Stimulated activated naive B cell treated with anti-CD40 and anti-IgM and Interleukin-4, amounts not matched to agents 10 μg/mL and 1 μg/mL and 100 μg/mL, for 72 hours (primary cell): Measurements from ENCODE around the gene SPRED3.

Experiments
- ATAC-seq, 2 donors: fragments of 150-1000 bp; cut with Tn5 transposase; replicated peaks; 2 replicates each; pipeline ENCODE4 v1.10.0; 2021; ENCODE audit warnings: moderate library complexity in 1 of 2
- DNase-seq: peaks from one replicate; pipeline ENCODE4 v3.0.0; 2021
- H3K27ac Mint-ChIP-seq: one replicate; pipeline ENCODE4 v1.8.0; 2022; ENCODE audit warnings: mild to moderate bottlenecking, mixed read lengths
- H3K27me3 Mint-ChIP-seq, 2 donors: one replicate each; pipeline ENCODE4 v1.8.0; 2022; ENCODE audit warnings: mixed read lengths in 2 of 2
- H3K36me3 Mint-ChIP-seq, 2 donors: one replicate each; pipeline ENCODE4 v1.8.0; 2022; ENCODE audit warnings: mixed read lengths in 2 of 2, mild to moderate bottlenecking in 1 of 2
- H3K4me1 Mint-ChIP-seq, 2 donors: one replicate each; pipeline ENCODE4 v1.8.0; 2022; ENCODE audit warnings: mixed read lengths in 2 of 2, mild to moderate bottlenecking in 1 of 2
- H3K4me3 Mint-ChIP-seq, 2 donors: one replicate each; pipeline ENCODE4 v1.8.0; 2022; ENCODE audit warnings: mild to moderate bottlenecking in 2 of 2, mixed read lengths in 2 of 2, moderate library complexity in 1 of 2
- H3K9me3 Mint-ChIP-seq, 2 donors: one replicate each; pipeline ENCODE4 v1.8.0; 2022; ENCODE audit warnings: mixed read lengths in 2 of 2, mild to moderate bottlenecking in 1 of 2

Gene SPRED3

DNA sequence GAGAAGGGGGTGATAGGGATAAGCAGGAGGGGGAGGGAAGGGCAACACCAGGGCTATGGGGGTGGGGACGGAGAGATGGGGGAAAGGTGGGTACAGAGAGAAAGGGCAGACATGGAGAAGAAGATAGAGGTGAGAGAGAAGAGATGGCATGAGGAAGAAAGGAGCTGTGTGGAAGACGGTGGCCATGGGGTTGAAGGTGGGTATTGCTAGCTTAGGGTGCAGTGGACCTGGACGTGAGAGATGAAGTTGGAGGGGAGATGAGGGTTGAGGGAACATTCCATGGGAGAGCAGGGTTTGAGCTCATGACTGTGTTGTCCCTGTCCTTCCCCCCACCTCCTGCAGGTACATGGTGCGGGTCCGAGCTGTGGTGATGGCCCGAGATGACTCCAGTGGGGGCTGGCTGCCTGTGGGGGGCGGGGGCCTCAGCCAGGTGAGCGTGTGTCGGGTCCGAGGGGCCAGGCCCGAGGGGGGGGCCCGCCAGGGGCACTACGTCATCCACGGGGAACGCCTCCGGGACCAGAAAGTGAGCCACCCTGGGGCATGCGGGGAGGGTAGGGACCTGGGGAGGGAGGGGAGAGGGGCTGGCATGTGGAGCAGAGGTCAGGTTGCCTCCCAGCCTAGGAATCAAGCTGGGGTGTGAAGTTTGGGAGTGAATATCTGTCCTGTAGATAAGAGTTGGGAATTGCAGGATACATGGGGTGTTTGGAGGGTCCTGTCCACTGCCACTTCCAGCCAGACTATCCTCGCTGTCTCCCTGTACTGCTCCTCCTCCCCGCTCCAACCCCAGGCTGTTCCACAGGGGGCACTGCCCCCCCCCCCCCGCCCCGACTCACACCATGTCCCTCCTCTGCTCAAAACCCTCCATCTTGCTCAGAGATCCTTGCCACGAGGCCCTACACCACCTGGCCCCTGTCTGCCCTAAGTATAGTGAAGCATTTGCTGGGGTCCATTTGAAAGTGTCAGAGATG is 1.7 kb downstream of the SPRED3 start:
- peaks cover 15 to 47% of the 10 kb centered on the region in 2 donors for H3K4me1 Mint-ChIP-seq
- H3K36me3 Mint-ChIP-seq, result peaks cover 5 to 10% of the 10 kb centered on the region in 2 donors
- ATAC-seq (no peak), DNase-seq (no peak)
- H3K27ac Mint-ChIP-seq, result no peak overlapping the region
- no peaks in the 10 kb centered on the region for H3K9me3 Mint-ChIP-seq
- peaks cover 41 to 42% of the 10 kb centered on the region in 2 donors for H3K27me3 Mint-ChIP-seq
- peak overlapping the region in 1 of 2 donors; percentile 7 for H3K4me3 Mint-ChIP-seq

DNA sequence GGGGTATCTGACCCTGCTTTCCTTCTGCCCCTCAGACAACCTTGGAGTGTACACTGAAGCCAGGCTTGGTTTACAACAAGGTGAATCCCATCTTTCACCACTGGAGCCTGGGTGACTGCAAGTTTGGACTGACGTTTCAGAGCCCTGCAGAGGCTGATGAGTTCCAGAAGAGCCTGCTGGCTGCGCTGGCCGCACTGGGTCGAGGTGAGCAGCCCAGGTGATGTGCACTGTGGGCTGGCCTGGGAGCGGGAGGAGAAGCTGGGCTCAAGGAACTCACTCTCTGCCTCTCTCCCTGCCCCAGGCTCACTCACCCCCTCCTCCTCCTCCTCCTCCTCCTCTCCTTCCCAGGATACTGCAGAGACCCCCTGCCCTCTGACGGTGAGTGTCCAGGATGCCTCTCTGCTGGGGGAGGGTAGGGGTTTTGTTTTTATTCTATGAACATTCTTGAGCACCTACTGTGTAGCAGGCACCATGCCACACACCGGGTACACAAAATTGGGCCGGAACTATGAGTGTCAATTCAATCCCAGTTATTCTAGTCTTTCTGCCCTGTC is 3.5 kb downstream of the SPRED3 start:
- Mint-ChIP-seq H3K27ac (no peak overlapping the region), H3K9me3 (no peaks in the 10 kb centered on the region), H3K36me3 (peaks cover 2 to 6% of the 10 kb centered on the region in 2 donors), H3K4me1 (peaks cover 15 to 39% of the 10 kb centered on the region in 2 donors), H3K4me3 (no peak overlapping the region), H3K27me3 (peaks cover 49 to 50% of the 10 kb centered on the region in 2 donors)
- DNase-seq (no peak), ATAC-seq (no peak)

DNA sequence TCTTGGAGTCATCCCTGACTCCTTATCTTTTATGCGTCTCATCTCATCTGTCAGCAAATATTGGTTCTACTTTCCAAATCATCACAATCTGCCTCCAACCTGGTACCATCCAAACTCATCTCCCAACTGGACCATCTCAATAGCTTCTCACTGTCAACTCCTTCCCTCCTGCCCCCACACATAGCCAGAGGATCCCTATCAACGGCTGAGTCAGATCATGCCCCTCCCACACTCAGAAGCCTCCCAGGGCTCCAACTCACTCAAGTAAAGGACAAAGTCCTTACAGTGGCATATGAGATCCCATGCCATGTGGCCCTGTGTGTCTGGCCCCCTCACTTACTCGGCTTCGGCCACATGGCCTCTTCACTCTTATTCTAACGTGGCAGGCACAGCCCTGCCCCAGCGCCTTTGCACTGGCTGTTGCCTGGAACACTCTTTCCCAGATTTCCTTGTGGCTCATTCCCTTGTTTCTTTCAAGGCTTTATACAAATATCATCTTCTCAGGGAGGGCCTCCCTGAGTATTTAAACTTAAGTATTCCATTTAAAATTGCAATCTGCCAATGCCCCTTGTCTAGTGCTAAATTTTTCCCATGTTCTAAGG is 4.3 kb downstream of the SPRED3 start:
- Mint-ChIP-seq H3K4me3 (no peak overlapping the region), H3K9me3 (no peaks in the 10 kb centered on the region), H3K4me1 (peaks cover 9 to 32% of the 10 kb centered on the region in 2 donors), H3K36me3 (no peaks in the 10 kb centered on the region), H3K27me3 (peaks cover 51 to 57% of the 10 kb centered on the region in 2 donors), H3K27ac (no peak overlapping the region)
- ATAC-seq, result no peak
- DNase-seq, result no peak

- Mint-ChIP-seq H3K4me3 (peak overlapping the region; percentile 75 to 81), H3K27ac (no peak overlapping the region), H3K27me3 (peaks cover 48 to 65% of the 10 kb centered on the region in 2 donors), H3K4me1 (peaks cover 5 to 26% of the 10 kb centered on the region in 2 donors), H3K9me3 (no peaks in the 10 kb centered on the region), H3K36me3 (no peaks in the 10 kb centered on the region)
- peak; percentile 71 to 76 for ATAC-seq
- peak; percentile 59 for DNase-seq
Measured at GRCh38 chr19:38394488-38394887, 6.0 kb downstream of the SPRED3 start.

DNA sequence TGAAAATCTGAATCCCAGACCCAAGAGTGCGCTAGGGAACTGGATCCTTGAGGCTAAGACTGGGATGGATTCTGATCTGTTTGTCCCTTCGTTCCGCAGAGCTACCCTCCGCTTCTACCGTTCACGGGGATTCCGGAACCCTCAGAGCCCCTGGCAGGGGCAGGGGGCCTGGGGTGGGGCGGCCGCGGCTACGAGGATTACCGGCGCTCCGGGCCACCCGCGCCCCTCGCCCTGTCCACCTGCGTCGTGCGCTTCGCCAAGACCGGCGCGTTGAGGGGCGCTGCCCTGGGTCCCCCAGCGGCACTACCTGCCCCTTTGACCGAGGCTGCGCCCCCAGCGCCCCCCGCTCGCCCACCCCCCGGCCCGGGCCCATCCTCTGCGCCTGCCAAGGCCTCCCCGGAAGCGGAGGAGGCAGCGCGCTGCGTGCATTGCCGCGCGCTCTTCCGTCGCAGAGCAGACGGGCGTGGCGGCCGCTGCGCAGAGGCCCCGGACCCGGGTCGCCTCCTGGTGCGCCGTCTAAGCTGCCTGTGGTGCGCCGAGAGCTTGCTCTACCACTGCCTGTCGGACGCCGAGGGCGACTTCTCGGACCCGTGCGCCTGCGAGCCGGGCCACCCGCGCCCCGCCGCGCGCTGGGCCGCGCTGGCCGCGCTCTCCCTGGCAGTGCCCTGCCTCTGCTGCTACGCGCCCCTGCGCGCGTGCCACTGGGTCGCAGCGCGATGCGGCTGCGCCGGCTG is 7.1 kb downstream of the SPRED3 start:
- Mint-ChIP-seq H3K27ac (no peak overlapping the region), H3K27me3 (peaks cover 48 to 68% of the 10 kb centered on the region in 2 donors), H3K9me3 (no peaks in the 10 kb centered on the region), H3K4me1 (peaks cover 2 to 21% of the 10 kb centered on the region in 2 donors), H3K36me3 (no peaks in the 10 kb centered on the region), H3K4me3 (peak overlapping the region; percentile 75 to 81)
- DNase-seq, result no peak
- ATAC-seq, result peak; percentile 76 to 82

GRCh38 chr19:38399081-38399480 is 10.6 kb downstream of the SPRED3 start:
- H3K27me3 Mint-ChIP-seq, result peaks cover 33 to 61% of the 10 kb centered on the region in 2 donors
- H3K27ac Mint-ChIP-seq, result no peak overlapping the region
- ATAC-seq, result no peak
- DNase-seq, result no peak
- H3K4me3 Mint-ChIP-seq, result no peak overlapping the region
- no peaks in the 10 kb centered on the region for H3K36me3 Mint-ChIP-seq
- peaks cover 6 to 26% of the 10 kb centered on the region in 2 donors for H3K4me1 Mint-ChIP-seq
- H3K9me3 Mint-ChIP-seq, result no peaks in the 10 kb centered on the region

DNA sequence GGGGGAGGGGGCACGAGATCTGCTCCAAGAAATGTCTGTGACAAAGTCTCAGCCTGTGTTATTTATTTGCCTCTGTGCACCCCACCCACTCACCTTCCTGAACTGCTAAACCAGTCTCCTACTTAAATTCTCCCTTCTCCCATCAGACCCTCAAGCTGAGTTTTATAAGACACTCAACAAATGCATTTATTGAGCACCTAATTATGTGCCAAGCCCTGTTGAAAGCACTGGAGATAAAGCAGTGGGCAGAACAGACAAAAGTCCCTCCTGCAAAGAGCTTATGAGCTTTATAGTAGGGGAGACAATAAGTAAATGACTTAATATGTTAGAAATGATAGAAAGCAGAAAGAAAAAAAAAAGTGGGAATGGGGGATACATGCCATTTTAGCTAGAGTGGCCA is 11.0 kb downstream of the SPRED3 start:
- Mint-ChIP-seq H3K4me3 (no peak overlapping the region), H3K9me3 (no peaks in the 10 kb centered on the region), H3K36me3 (no peaks in the 10 kb centered on the region), H3K4me1 (peaks cover 7 to 27% of the 10 kb centered on the region in 2 donors), H3K27me3 (peaks cover 32 to 57% of the 10 kb centered on the region in 2 donors), H3K27ac (no peak overlapping the region)
- DNase-seq, result no peak
- no peak for ATAC-seq

- peaks cover 27 to 50% of the 10 kb centered on the region in 2 donors for H3K27me3 Mint-ChIP-seq
- H3K9me3 Mint-ChIP-seq, result no peaks in the 10 kb centered on the region
- H3K36me3 Mint-ChIP-seq, result peaks cover 3 to 5% of the 10 kb centered on the region in 2 donors
- no peak for DNase-seq
- H3K27ac Mint-ChIP-seq, result no peak overlapping the region
- no peak overlapping the region for H3K4me3 Mint-ChIP-seq
- H3K4me1 Mint-ChIP-seq, result peaks cover 7 to 29% of the 10 kb centered on the region in 2 donors
- no peak for ATAC-seq
Measured at GRCh38 chr19:38400361-38400760, 11.9 kb downstream of the SPRED3 start.

GRCh38 chr19:38401148-38401547 is 12.7 kb downstream of the SPRED3 start:
- Mint-ChIP-seq H3K4me1 (peaks cover 7 to 31% of the 10 kb centered on the region in 2 donors), H3K36me3 (peaks cover 4 to 6% of the 10 kb centered on the region in 2 donors), H3K9me3 (no peaks in the 10 kb centered on the region), H3K27ac (no peak overlapping the region), H3K4me3 (no peak overlapping the region), H3K27me3 (peaks cover 27 to 49% of the 10 kb centered on the region in 2 donors)
- DNase-seq (no peak), ATAC-seq (no peak)

DNA sequence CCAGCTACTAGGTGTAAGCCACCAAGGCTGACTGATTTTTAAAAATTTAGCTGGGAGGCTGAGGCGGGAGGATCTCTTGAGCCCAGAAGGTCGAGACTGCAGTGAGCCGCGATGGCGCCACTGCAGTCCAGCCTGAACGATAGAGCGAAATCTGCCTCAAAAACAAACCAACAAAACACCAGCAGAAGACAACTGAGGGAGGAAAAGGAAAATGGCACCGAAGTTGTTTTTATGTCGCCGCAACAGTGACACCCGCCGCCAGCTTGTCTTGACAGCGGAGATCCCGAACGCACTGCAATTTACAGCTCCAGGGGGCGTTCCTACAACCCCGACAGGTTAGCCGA is 14.1 kb downstream of the SPRED3 start:
- Mint-ChIP-seq H3K9me3 (no peaks in the 10 kb centered on the region), H3K27me3 (peaks cover 13 to 35% of the 10 kb centered on the region in 2 donors), H3K4me1 (peaks cover 7 to 22% of the 10 kb centered on the region in 2 donors), H3K4me3 (peak overlapping the region; percentile 93 to 96), H3K27ac (peak overlapping the region; percentile 96), H3K36me3 (peaks cover 6 to 10% of the 10 kb centered on the region in 2 donors)
- DNase-seq (no peak), ATAC-seq (no peak)

GRCh38 chr19:38402967-38403674 is 14.6 kb downstream of the SPRED3 start, which contains the start of gene FAM98C:
TSS of gene FAM98C (plus strand) at chr19:38403093. CDS start at chr19:38403154, 61 bp downstream.
- Mint-ChIP-seq H3K27me3 (peaks cover 12 to 30% of the 10 kb centered on the region in 2 donors), H3K4me3 (peak within 1 kb of the TSS; percentile 93 to 96), H3K9me3 (no peaks in the 10 kb centered on the region), H3K27ac (peak within 1 kb of the TSS; percentile 96), H3K36me3 (peaks cover 9 to 14% of the 10 kb centered on the region in 2 donors), H3K4me1 (peaks cover 7 to 22% of the 10 kb centered on the region in 2 donors)
- peak; percentile 97 to 98 for ATAC-seq
- peak; percentile 97 for DNase-seq

DNA sequence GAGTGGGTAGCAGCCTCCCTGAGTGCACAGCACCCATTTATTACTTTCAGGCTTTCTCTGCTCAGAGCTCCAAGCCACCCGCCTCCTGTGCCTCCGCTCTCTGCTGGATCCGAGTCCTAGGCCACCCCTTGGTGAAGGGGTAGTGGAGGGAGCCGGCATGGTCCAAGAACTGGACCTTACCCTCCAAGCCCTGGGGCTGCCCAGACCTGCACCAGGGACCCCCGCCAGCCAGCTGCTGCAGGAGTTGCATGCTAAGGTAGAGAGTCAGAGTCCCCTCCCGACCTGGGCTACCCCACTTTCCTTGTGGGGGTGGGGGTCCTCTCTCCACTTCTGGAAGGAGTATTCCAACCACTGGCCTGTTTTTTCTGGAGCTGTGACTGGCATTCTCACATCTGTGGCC is 16.4 kb downstream of the SPRED3 start:
- no peak for ATAC-seq
- H3K4me3 Mint-ChIP-seq, result peak overlapping the region; percentile 48 to 93

DNA sequence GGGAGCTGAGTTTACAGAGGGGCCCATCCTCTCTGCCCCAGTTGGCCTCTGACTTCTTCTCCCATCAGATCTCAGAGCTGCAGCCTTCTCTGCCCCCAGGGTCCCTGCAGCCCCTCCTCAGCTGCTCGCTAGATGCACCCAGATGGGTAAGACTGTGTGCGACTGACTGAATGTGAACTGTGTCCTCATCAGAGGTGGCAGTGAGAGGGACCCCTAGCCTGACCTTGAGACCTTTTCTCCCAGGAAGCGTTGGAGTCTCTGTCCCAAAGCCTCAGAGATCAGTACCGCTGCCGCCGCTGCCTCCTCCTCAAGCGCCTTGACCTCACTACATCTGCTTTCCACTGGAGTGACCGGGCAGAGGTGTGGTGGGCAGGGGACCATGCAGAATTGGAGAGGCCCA is 16.8 kb downstream of the SPRED3 start:
- Mint-ChIP-seq H3K4me3 (no peak overlapping the region), H3K27ac (no peak overlapping the region), H3K4me1 (peaks cover 7 to 22% of the 10 kb centered on the region in 2 donors), H3K36me3 (peaks cover 13 to 19% of the 10 kb centered on the region in 2 donors), H3K9me3 (no peaks in the 10 kb centered on the region), H3K27me3 (peaks cover 2 to 8% of the 10 kb centered on the region in 2 donors)
- DNase-seq (no peak), ATAC-seq (no peak)

More for the DNA sequence above, 16.4 kb downstream of the SPRED3 start:
- no peak for DNase-seq
- Mint-ChIP-seq H3K9me3 (no peaks in the 10 kb centered on the region), H3K27me3 (peaks cover 5 to 12% of the 10 kb centered on the region in 2 donors), H3K27ac (no peak overlapping the region), H3K36me3 (peaks cover 13 to 19% of the 10 kb centered on the region in 2 donors), H3K4me1 (peaks cover 7 to 22% of the 10 kb centered on the region in 2 donors)
